SU-DHL-6 (cell line): ENCODE data around the gene MYRF.

Experiments used
- H2AFZ ChIP-seq: fragments of 200-600 bp; sonication (generic); 2 replicates; pipeline ENCODE4 v1.6.1; 2014; ENCODE audit warnings: low read depth, mild to moderate bottlenecking, moderate library complexity, mixed read lengths, antibody characterized with exemption, low read length; ENCODE audit not compliant: severe bottlenecking
- H3F3A ChIP-seq: fragments of 200-600 bp; shearing (Covaris generic); 2 replicates; pipeline ENCODE4 v1.6.0; 2016; ENCODE audit warnings: antibody characterized with exemption, mild to moderate bottlenecking; ENCODE audit not compliant: insufficient read depth
- H3K27ac ChIP-seq: fragments of 200-600 bp; sonication (generic); 2 replicates; pipeline ENCODE4 v1.5.1; 2016; ENCODE audit warnings: low read depth, mild to moderate bottlenecking, low read length, moderate library complexity, mixed read lengths
- H3K27me3 ChIP-seq: fragments of 200-600 bp; sonication (generic), shearing (Covaris generic); 2 replicates; pipeline ENCODE4 v1.6.0; 2014; ENCODE audit warnings: mild to moderate bottlenecking, low read length
- H3K36me3 ChIP-seq: fragments of 200-600 bp; sonication (generic); 2 replicates; pipeline ENCODE4 v1.6.1; 2014; ENCODE audit warnings: mild to moderate bottlenecking, low read length, mixed read lengths
- H3K4me2 ChIP-seq: fragments of 300-600, 200-600 bp; shearing (Covaris generic), sonication (generic); 2 replicates; pipeline ENCODE4 v1.6.0; 2014; ENCODE audit warnings: low read length, low read depth, mild to moderate bottlenecking; ENCODE audit not compliant: poor library complexity, severe bottlenecking
- H3K4me3 ChIP-seq: fragments of 200-600 bp; sonication (generic); 2 replicates; pipeline ENCODE4 v1.5.1; 2014; ENCODE audit warnings: antibody characterized with exemption, low read length, mild to moderate bottlenecking, mixed read lengths; ENCODE audit not compliant: insufficient read depth, poor library complexity, severe bottlenecking
- H3K79me2 ChIP-seq: fragments of 200-600 bp; sonication (generic); 2 replicates; pipeline ENCODE4 v1.6.1; 2014; ENCODE audit warnings: mild to moderate bottlenecking, low read length, moderate library complexity; ENCODE audit not compliant: insufficient read depth
- H3K9ac ChIP-seq: fragments of 200-600 bp; sonication (generic); 2 replicates; pipeline ENCODE4 v1.7.0; 2014; ENCODE audit warnings: mild to moderate bottlenecking, low read length
- H3K9me2 ChIP-seq: fragments of 200-600 bp; sonication (generic); replicated peaks from 2 replicates; pipeline ENCODE4 v1.6.1; 2014; ENCODE audit warnings: low read length; ENCODE audit not compliant: insufficient read depth
- H3K9me3 ChIP-seq: fragments of 200-600 bp; sonication (generic); 2 replicates; pipeline ENCODE4 v1.6.1; 2014; ENCODE audit warnings: low read length, mixed read lengths; ENCODE audit not compliant: insufficient read depth
- H4K20me1 ChIP-seq: fragments of 200-600 bp; sonication (generic); 2 replicates; pipeline ENCODE4 v1.6.1; 2014; ENCODE audit warnings: low read depth, mild to moderate bottlenecking, antibody characterized with exemption, low read length, moderate library complexity, mixed read lengths
- CTCF ChIP-seq: fragments of 200-600 bp; sonication (generic); IDR thresholded peaks from one replicate; pipeline ENCODE4 v1.5.1; 2017; ENCODE audit warnings: antibody characterized with exemption, mild to moderate bottlenecking, low read length, moderate library complexity; ENCODE audit not compliant: insufficient read depth, poor library complexity, severe bottlenecking
- EZH2phosphoT487 ChIP-seq: fragments of 200-600 bp; sonication (generic), shearing (Covaris generic); conservative IDR thresholded peaks from 2 replicates; pipeline ENCODE4 v1.6.1; 2018; ENCODE audit warnings: mild to moderate bottlenecking, antibody characterized with exemption, low read length, moderate library complexity, mixed read lengths

The MYRF gene

GRCh38 chr11:61773356-61773755, 20.9 kb downstream of the MYRF start:
- H3F3A ChIP-seq: no peaks in the 10 kb centered on the region
- H3K27me3 ChIP-seq: no peaks in the 10 kb centered on the region
- no peak overlapping the region for H3K9ac ChIP-seq
- H2AFZ ChIP-seq: no peak overlapping the region
- no peak for TF ChIP-seq CTCF
- TF ChIP-seq EZH2phosphoT487: no peak
- H4K20me1 ChIP-seq: no peaks in the 10 kb centered on the region
- H3K79me2 ChIP-seq: no peaks in the 10 kb centered on the region
- no peak overlapping the region for H3K4me3 ChIP-seq
- H3K9me2 ChIP-seq: no peaks in the 10 kb centered on the region
- no peak overlapping the region for H3K4me2 ChIP-seq
- H3K9me3 ChIP-seq: no peaks in the 10 kb centered on the region
- H3K36me3 ChIP-seq: no peaks in the 10 kb centered on the region
- H3K27ac ChIP-seq: no peak overlapping the region

- no peaks in the 10 kb centered on the region for H3K9me3 ChIP-seq
- no peak overlapping the region for H3K4me3 ChIP-seq
- H2AFZ ChIP-seq: no peak overlapping the region
- no peak overlapping the region for H3K4me2 ChIP-seq
- no peak overlapping the region for H3K27ac ChIP-seq
- H3K9me2 ChIP-seq: no peaks in the 10 kb centered on the region
- no peaks in the 10 kb centered on the region for H3K27me3 ChIP-seq
- no peaks in the 10 kb centered on the region for H3F3A ChIP-seq
- H3K9ac ChIP-seq: no peak overlapping the region
- H3K36me3 ChIP-seq: no peaks in the 10 kb centered on the region
- no peak for TF ChIP-seq EZH2phosphoT487
- no peaks in the 10 kb centered on the region for H3K79me2 ChIP-seq
- H4K20me1 ChIP-seq: no peaks in the 10 kb centered on the region
Measured at GRCh38 chr11:61773809-61774208, 21.4 kb downstream of the MYRF start.

GRCh38 chr11:61774411-61774810, 22.0 kb downstream of the MYRF start:
- TF ChIP-seq EZH2phosphoT487 (no peak), CTCF (no peak)
- H3K9ac ChIP-seq: no peak overlapping the region
- H3K36me3 ChIP-seq: no peaks in the 10 kb centered on the region
- H3K27me3 ChIP-seq: no peaks in the 10 kb centered on the region
- no peaks in the 10 kb centered on the region for H3K9me2 ChIP-seq
- no peak overlapping the region for H3K4me3 ChIP-seq
- H3K9me3 ChIP-seq: no peaks in the 10 kb centered on the region
- no peaks in the 10 kb centered on the region for H4K20me1 ChIP-seq
- H2AFZ ChIP-seq: no peak overlapping the region
- H3K79me2 ChIP-seq: no peaks in the 10 kb centered on the region
- no peak overlapping the region for H3K27ac ChIP-seq
- no peaks in the 10 kb centered on the region for H3F3A ChIP-seq
- no peak overlapping the region for H3K4me2 ChIP-seq

GRCh38 chr11:61775106-61775505, 22.7 kb downstream of the MYRF start:
- TF ChIP-seq EZH2phosphoT487: no peak
- no peak for TF ChIP-seq CTCF
- H3K9me3 ChIP-seq: no peaks in the 10 kb centered on the region

More at GRCh38 chr11:61775106-61775505, 22.7 kb downstream of the MYRF start:
- no peaks in the 10 kb centered on the region for H3K27me3 ChIP-seq
- no peaks in the 10 kb centered on the region for H3F3A ChIP-seq
- H3K79me2 ChIP-seq: no peaks in the 10 kb centered on the region
- H3K4me3 ChIP-seq: no peak overlapping the region
- H2AFZ ChIP-seq: no peak overlapping the region
- no peak overlapping the region for H3K4me2 ChIP-seq
- H3K27ac ChIP-seq: no peak overlapping the region
- no peaks in the 10 kb centered on the region for H3K36me3 ChIP-seq
- no peaks in the 10 kb centered on the region for H3K9me2 ChIP-seq
- no peaks in the 10 kb centered on the region for H4K20me1 ChIP-seq
- H3K9ac ChIP-seq: no peak overlapping the region
